ENCODE measurements around the gene LRP1B.

DNA sequence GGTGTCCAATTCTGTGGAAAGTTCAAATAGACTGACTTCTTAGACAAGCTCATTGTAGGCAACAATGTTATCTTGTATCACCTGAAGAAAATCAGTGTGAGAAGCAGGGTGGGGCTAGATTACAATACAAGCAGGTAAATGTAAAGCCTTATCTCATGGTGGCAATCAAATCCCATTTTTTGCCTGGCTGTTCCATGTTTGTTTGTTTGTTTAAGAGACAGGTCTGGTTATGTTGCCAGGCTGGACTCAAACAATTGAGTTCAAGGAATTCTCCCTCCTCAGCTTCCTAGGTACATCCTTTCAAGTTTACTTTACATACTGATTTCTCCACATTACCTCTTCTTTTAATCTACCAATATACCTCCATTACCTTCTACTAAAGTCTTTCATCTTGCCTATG is 464.6 kb downstream of the LRP1B start:
- TF ChIP-seq POLR2A (IDR thresholded peaks at IDR 0.05): no peak
- TF ChIP-seq, protein P1, sequence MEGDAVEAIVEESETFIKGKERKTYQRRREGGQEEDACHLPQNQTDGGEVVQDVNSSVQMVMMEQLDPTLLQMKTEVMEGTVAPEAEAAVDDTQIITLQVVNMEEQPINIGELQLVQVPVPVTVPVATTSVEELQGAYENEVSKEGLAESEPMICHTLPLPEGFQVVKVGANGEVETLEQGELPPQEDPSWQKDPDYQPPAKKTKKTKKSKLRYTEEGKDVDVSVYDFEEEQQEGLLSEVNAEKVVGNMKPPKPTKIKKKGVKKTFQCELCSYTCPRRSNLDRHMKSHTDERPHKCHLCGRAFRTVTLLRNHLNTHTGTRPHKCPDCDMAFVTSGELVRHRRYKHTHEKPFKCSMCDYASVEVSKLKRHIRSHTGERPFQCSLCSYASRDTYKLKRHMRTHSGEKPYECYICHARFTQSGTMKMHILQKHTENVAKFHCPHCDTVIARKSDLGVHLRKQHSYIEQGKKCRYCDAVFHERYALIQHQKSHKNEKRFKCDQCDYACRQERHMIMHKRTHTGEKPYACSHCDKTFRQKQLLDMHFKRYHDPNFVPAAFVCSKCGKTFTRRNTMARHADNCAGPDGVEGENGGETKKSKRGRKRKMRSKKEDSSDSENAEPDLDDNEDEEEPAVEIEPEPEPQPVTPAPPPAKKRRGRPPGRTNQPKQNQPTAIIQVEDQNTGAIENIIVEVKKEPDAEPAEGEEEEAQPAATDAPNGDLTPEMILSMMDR (IDR thresholded peaks at IDR 0.05): no peak

Data from thyroid gland (tissue), 4 donors.